ENCODE data around the gene KCTD12.
"Not testable (repeated sequence)": the region's sequence is repeated elsewhere in the genome, so short reads cannot be mapped to it uniquely, and the experiment has no call there.

KCTD12 gene

GRCh38 chr13:76886292-76887075 is at the start of gene KCTD12:
Gene KCTD12 (minus strand): TSS chr13:76886405. CDS start chr13:76886148, 257 bp downstream.
- peak; percentile 85 to 87 for DNase-seq

DNA sequence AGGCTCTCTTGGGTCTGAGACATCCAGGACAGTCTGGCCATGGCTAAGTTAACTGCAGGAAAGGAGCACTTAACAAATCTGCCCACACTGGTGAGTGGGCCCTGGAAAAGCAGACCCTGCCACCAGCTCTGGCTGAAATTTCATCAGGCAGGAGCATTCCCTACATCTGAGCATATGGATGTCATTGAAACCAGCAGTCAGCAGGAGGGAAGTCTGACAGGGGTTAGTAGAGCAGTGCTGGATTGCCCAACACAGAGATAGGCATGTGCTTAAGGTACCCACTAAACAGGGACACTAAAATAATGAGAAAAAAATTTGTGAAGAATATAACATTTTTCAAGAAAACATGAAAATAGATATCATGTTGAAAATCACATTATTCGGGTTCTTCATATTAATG is 48.5 kb upstream of the KCTD12 start:
- no peak for DNase-seq

DNA sequence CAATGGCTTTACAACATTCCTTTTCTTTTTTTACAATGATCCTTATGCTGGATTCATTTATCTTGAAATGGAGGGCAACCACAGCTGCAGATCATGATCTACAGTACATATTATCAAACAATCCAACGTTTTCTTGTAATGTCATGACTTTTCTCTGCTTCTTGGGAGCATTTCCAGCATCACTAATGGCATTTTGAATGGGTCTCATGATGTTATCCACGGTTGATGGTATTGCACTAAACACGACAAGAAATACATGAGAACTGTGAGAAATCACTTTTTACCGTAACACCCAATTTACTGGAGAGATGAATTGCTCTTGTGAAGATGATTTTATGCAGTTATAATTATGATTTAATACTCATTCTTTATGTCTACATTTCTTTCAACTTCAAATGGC is 45.9 kb upstream of the KCTD12 start:
- DNase-seq = no peak

DNA sequence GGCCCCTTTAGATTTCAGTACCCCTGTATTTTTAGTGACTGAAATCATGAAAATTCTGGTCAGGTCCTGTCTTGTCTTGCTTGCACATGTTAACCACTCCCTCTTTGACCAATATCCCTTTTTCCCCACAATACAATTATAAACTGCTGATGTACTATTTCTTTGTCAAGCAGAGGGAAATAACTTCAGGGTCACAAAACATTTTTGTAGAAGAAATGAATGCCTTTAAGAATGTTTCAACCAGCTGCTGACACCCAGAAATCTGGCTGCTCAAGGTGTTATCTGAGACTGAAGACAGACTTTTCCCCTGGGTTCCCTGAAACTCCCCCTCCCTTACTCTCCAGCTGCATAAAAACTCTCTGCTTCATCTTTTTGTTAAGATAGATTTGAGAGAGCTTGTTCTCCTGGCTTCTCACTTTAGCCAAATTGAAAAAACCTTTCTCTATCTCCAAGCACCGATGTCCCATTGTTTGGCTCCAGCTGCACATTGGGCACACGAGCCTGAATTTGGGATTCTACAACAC is 43.7 kb upstream of the KCTD12 start:
- DNase-seq = no peak

DNA sequence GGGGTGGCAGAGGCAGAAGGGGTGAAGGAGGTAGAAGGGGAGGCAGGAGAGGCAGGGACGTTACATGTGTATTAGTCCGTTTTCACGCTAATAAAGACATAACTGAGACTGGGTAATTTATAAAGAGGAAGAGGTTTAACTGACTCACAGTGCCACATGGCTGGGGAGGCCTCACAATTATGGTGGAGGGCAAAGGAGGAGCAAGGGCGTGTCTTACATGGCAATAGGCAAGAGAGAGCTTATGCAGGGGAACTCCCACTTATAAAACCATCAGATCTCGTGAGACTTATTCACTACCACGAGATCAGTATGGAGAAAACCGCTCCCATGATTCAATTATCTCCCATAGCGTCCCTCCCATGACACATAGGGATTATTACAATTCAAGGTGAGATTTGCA is 43.1 kb upstream of the KCTD12 start:
- DNase-seq = no peak

GRCh38 chr13:76928456-76928855 is 42.3 kb upstream of the KCTD12 start:
- DNase-seq = no peak

DNA sequence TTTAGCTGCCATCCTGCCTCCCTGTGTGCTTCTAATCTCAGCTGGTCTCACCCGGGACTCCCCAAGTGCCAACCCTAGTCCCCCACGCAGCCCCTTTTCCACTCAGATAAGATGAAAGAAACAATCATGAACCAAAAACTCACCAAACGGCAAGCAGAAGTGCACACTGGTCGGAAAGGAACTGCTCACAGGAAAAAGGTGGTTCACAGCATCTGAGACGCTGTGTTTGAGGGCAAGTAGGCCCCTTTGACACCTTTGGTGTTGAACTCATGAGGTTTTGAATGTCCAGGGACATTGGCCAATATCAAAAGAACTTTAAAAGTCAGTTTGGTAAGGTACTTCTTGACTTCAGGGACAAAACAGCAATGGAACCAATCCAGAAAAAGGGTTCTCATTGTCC is 41.8 kb upstream of the KCTD12 start:
- DNase-seq = no peak

DNA sequence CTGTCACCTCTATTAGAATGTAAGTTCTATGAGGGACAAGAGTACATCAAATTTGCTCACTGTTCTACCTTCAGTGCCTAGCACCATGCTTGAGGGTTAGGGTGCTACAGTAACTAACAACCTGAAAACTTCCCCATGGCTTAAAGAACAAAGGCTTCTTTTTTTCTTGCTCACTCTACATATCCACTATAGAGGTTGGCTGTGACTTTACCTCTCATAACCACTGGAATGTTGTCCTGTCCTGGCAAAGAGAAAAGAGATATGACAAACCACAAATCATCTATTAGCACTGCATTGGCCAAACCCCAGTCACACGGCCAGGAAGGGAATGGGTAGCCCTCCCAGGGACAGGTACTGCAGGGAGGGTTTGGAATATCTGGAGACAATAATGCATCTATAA is 38.9 kb upstream of the KCTD12 start:
- no peak for DNase-seq

DNA sequence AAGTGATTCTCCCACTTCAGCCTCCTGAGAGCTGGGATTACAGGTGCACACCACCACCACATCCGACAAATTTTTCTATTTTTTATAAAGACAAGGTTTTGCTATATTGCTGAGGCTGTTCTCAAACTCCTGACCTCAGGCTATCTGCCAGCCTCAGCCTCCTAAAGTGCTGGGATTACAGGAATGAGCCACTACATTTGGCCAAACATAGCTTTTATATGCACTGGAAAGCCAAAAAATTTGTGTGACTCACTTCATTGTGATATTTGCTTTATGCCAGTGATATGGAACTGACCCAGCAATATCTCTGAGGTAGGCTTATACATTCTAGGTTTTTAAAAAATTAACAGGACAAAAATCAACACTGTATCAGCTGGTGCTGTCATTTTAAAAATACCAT is 35.3 kb upstream of the KCTD12 start:
- DNase-seq = no peak

DNA sequence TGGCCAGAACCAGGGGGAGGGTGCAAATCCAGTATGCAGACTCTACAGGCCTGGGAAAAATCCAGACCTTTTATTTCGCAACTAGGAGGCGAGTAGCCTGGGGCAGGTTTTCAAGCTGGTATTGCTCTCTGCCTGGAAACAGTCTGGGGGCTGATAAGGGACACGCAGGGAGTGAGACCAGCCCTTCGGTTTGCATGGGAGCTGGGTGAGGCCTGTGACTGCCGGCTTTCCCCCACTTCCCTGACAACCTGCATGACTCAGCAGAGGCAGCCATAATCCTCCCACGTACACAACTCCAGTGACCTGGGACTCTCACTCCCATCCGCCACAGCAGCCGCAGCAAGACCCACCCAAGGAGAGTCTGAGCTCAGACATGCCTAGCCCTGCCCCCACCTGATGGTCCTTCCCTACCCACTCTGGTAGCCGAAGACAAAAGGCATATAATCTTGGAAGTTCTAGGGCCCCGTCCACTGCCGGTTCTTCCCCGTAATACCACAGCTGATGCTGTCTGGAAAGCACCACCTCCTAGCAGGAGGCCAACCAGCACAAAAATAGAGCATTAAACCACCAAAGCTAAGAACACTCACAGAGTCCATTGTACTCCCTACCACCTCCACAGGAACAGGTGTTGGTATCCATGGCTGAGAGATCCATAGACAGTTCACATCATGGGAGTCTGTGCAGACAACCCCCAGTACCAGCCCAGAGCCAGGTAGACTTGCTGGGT is 31.7 kb upstream of the KCTD12 start:
- DNase-seq = not testable (repeated sequence)

DNA sequence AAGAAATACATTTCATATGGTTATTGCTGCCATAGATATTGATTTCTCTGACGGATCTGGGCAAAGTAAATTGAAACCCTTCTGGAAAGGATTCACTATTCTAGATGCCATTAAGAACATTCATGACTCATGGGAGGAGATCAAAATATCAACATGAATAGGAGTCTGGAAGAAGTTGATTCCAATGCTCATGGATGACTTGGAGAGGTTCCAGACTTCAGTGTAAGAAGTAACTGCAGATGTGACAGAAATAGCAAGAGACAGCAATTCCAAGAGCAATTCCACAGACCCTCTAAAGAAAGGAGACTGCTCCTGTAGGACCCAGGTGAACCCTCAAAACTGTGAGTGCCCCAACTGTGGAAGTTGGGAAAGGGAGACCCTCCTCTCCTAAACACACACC is 30.9 kb upstream of the KCTD12 start:
- no peak for DNase-seq

DNA sequence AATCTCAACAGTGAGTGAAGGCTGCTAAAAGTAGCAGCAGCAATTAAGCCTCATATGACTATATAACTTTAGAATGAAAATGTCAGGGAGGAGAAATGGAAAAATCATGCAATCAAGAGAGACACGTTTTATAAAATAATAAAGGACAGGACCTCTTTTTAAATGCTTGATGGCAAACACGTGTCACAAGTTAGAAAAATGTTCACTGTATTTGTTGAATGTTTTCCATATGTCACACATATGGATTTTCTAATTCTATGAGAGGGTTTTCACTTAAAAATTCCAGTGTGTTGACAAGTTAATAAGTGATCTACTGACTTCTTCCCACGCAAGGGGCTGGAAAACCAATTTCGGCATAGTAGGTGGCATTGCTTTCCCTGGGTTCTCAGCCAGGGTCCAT is 27.7 kb upstream of the KCTD12 start:
- no peak for DNase-seq

GRCh38 chr13:76912476-76912875 is 26.3 kb upstream of the KCTD12 start:
- DNase-seq = no peak

GRCh38 chr13:76904507-76904906 is 18.3 kb upstream of the KCTD12 start:
- DNase-seq = no peak

DNA sequence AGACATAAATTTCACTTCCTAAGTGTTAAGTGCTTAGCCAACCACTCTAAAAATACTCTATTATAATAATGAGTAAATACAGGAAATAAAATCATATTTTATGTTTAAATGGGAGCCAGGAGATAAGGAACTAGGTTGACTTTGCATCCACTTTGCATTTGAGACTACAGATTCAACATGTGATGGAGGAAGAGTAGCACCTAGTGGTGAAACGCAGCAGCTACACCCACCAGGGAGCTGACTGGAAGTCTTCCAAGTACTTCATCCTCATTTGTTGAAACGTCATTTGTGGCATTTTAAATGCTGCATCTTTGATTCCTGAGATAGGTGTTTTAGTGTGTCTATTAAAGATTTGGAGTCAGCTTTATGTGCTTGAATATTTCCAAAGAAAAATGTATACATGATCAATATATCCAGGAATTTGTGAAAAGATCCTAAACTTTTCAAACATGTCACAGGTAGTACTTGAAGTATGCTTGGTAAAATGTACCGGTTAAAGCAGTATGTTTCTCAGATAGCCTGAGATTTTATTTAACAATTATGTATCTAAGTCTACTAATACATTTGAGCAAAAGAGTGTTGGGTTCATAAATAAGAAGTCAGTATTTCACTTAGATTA is 17.4 kb upstream of the KCTD12 start:
- peak; percentile 55 to 74 for DNase-seq

DNA sequence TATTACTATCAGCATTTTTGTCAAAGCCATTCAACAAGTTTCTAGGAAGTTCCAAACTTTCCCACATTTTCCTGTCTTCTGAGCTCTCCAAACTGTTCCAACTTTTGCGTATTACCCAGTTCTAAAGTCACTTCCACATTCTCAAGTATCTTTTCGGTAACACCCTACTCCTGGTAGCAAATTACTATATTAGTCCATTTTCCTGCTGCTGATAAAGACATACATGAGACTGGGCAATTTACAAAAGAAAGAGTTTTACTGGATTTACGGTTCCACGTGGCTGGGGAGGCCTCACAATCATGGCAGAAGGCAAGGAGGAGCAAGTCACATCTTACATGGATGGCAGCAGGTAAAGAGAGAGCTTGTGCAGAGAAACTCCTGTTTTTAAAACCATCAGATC is 12.9 kb upstream of the KCTD12 start:
- not testable (repeated sequence) for DNase-seq

GRCh38 chr13:76897171-76897570 is 11.0 kb upstream of the KCTD12 start:
- not testable (repeated sequence) for DNase-seq

DNA sequence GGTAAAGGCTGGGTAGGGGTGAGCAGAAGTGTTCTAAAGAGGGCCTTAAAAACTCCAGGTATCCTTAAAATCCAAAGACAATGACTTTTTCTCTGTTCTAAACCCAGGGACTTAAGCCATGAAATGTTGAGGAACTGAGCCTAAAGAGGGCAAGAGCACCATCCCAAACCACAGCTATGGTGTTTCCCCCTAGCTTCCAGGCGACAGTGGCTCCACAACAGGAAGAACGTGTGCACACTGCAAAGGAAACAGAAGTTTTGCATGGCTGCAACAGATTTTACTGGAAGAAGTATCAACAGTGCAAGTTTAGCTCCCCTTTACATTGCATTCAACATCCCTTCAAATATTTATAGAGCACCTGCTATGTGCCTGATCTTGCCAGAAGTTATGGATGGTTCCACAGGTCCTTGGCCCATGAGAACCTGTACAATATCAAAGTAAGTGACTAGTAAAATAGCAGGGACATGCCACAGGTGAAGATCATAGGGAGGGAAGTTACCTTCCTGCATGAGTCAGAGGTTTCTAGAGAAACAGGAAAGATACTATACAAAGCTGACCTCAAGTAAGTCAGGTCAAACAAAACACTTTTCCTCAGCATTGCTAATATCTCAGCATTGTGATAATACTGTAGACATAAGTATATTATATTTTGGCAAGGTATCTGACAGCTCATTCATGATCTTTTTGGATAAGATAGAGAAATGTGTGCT is 8.4 kb upstream of the KCTD12 start:
- no peak for DNase-seq

- DNase-seq = no peak
Measured at GRCh38 chr13:76892488-76892887, 6.3 kb upstream of the KCTD12 start.

GRCh38 chr13:76890021-76890420 is 3.8 kb upstream of the KCTD12 start:
- no peak for DNase-seq

DNA sequence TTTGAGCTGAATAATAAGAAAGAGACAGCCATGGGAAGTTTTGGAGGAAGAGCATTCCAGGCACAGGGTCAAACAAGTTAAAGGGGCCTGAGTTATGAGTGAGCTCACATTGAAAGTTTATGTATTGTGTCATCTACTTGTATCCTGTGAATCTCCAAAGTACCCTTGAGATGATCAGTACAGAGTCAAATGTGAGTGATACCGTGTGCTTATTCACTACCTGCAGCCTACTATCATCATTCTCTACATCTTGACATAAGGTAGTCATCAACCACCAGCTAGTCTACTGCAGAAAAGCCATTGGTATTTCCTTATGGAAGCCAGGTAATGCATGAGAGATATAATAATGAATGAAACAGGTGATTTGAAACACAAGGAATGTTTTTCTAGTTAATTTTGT is 3.0 kb upstream of the KCTD12 start:
- no peak for DNase-seq

DNA sequence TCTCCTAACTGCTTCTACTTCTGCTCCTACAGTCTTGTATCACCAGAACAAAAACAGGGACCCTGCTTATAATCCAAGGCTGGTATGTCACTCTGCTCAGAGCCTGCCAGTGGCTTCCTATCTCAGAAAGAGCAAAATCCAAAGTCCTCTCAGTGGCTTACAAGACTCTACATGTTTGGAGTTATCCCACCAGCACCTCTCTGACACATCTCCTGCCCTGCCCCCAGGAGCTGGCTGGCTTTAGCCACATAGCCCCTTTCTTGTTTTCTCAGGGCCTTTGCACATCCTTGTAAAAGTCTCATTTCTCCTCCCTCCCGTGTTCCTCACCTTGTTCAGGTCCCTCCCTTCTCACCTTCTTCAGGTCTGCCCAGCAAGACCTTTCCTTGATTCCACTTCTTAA is 2.2 kb upstream of the KCTD12 start:
- no peak for DNase-seq

DNA sequence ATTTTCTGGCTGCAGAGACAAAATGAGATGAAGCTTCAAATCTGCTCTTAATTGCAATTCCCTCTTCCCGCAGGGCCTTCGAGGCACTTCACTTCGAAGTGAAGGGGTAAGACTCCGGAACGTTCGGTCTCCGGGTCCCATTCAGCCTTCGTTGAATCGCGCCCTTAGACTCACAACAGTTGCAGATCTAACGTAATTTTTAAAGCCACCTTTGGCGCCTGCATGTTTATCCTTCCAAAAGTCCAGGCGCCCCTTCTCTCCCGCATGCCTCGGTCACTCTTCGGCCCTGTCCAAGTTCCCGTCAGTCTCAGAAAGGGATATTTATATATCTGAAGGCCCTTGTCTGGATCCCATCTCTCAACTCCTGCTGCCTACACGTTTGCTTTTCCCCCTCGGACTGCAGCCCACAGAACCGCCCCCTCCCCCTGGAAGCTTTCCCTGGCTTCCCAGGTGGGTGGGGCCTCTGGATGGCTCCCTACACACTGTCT is 915 bp upstream of the KCTD12 start:
- DNase-seq = no peak
